OCI-LY1 (cell line): ENCODE results near the gene TSSK3.
A peak's percentile ranks its signal among the peaks of the same experiment; 100 is the strongest.

Source experiments
- H2AFZ ChIP-seq: fragments of 200-600 bp; sonication (generic), shearing (Covaris generic); 2 replicates; pipeline ENCODE4 v1.6.0; 2014; ENCODE audit warnings: antibody characterized with exemption, mild to moderate bottlenecking, low read length
- H3F3A ChIP-seq: fragments of 200-600 bp; sonication (generic), shearing (Covaris generic); 2 replicates; pipeline ENCODE4 v1.6.0; 2014; ENCODE audit warnings: mild to moderate bottlenecking, antibody characterized with exemption, low read length, moderate library complexity; ENCODE audit not compliant: insufficient read depth
- H3K27ac ChIP-seq: fragments of 200-600 bp; sonication (generic); 2 replicates; pipeline ENCODE4 v1.5.1; 2014; ENCODE audit warnings: low read length, mixed run types, mild to moderate bottlenecking, low read depth; ENCODE audit not compliant: poor library complexity, severe bottlenecking
- H3K27me3 ChIP-seq: fragments of 200-600 bp; sonication (generic); 2 replicates; pipeline ENCODE4 v1.6.0; 2014; ENCODE audit warnings: antibody characterized with exemption, mild to moderate bottlenecking, low read length, moderate library complexity; ENCODE audit not compliant: insufficient read depth
- H3K36me3 ChIP-seq: fragments of 200-600 bp; sonication (generic); 2 replicates; pipeline ENCODE4 v1.6.1; 2014; ENCODE audit warnings: mild to moderate bottlenecking, antibody characterized with exemption, low read length, moderate library complexity, mixed read lengths; ENCODE audit not compliant: insufficient read depth
- H3K4me1 ChIP-seq: fragments of 200-600 bp; sonication (generic); 2 replicates; pipeline ENCODE4 v1.5.1; 2014; ENCODE audit warnings: mild to moderate bottlenecking, low read length, moderate library complexity; ENCODE audit not compliant: insufficient read depth, severe bottlenecking
- H3K4me2 ChIP-seq: fragments of 200-600 bp; sonication (generic), shearing (Covaris generic); 2 replicates; pipeline ENCODE4 v1.6.1; 2014; ENCODE audit warnings: low read length
- H3K4me3 ChIP-seq: fragments of 200-600 bp; sonication (generic); 2 replicates; pipeline ENCODE4 v1.5.1; 2014; ENCODE audit warnings: low read length, low read depth, mild to moderate bottlenecking, mixed read lengths; ENCODE audit not compliant: poor library complexity, severe bottlenecking
- H3K79me2 ChIP-seq: fragments of 200-600 bp; shearing (Covaris generic); 2 replicates; pipeline ENCODE4 v1.6.1; 2016; ENCODE audit warnings: mixed run types, low read length, mixed read lengths; ENCODE audit not compliant: insufficient read depth
- H3K9ac ChIP-seq: fragments of 200-600 bp; sonication (generic), shearing (Covaris generic); 2 replicates; pipeline ENCODE4 v1.6.1; 2014; ENCODE audit warnings: mild to moderate bottlenecking, low read length, mixed read lengths
- H3K9me2 ChIP-seq: fragments of 200-600 bp; sonication (generic), shearing (Covaris generic); 2 replicates; pipeline ENCODE4 v1.6.1; 2014; ENCODE audit warnings: low read depth, mild to moderate bottlenecking, low read length, mixed read lengths
- H3K9me3 ChIP-seq: fragments of 200-600 bp; shearing (Covaris generic); 2 replicates; pipeline ENCODE4 v1.6.1; 2014; ENCODE audit warnings: low read length, mixed read lengths
- H4K20me1 ChIP-seq: fragments of 200-600 bp; sonication (generic), shearing (Covaris generic); 2 replicates; pipeline ENCODE4 v1.6.0; 2016; ENCODE audit warnings: mild to moderate bottlenecking, low read length; ENCODE audit not compliant: insufficient read depth
- EZH2 ChIP-seq: fragments of 200-600 bp; sonication (generic), shearing (Covaris generic); IDR thresholded peaks from 2 replicates; pipeline ENCODE4 v1.8.0; 2017; ENCODE audit warnings: borderline replicate concordance, mixed run types, mild to moderate bottlenecking, antibody characterized with exemption, low read length, moderate library complexity, mixed read lengths
- TF ChIP-seq, protein P1 (sequence below): fragments of 200-600 bp; sonication (generic), shearing (Covaris generic); IDR thresholded peaks from 2 replicates; pipeline ENCODE4 v1.5.1; 2017; ENCODE audit warnings: mild to moderate bottlenecking, antibody characterized with exemption, low read length, moderate library complexity, mixed read lengths

The TSSK3 gene

DNA sequence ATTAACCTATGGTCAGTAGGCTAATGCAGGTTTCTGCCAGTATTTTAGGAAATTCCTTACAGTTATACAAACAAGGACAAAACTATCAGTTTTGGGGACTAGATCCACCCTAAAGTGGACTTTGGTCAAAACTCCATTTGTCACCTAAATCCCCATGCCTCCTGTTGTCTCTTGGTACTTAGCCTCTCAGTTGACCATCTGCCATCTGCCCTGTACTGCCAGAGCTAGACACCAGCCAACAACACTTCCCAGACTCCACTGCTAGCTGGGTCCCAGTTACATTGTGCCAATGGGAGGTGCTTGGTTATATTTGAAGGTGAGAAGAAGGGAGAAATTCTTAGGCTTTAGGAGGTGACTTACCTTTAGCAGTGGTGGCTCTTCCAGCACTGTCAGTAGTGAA, 48.9 kb downstream of the TSSK3 start:
- Histone ChIP-seq H3K27ac (no peak overlapping the region), H2AFZ (no peak overlapping the region), H3K9ac (no peak overlapping the region), H3K27me3 (peaks cover 5% of the 10 kb centered on the region; the same call in 1 of the 2 replicates), H3K4me1 (peaks cover 4% of the 10 kb centered on the region), H3K4me2 (no peak overlapping the region), H3K4me3 (no peak overlapping the region), H3F3A (no peaks in the 10 kb centered on the region), H3K9me3 (no peaks in the 10 kb centered on the region; the same call in 1 of the 2 replicates), H3K9me2 (no peaks in the 10 kb centered on the region), H4K20me1 (no peaks in the 10 kb centered on the region), H3K36me3 (no peaks in the 10 kb centered on the region), H3K79me2 (no peaks in the 10 kb centered on the region)
- no peak for TF ChIP-seq EZH2
- TF ChIP-seq, protein P1, sequence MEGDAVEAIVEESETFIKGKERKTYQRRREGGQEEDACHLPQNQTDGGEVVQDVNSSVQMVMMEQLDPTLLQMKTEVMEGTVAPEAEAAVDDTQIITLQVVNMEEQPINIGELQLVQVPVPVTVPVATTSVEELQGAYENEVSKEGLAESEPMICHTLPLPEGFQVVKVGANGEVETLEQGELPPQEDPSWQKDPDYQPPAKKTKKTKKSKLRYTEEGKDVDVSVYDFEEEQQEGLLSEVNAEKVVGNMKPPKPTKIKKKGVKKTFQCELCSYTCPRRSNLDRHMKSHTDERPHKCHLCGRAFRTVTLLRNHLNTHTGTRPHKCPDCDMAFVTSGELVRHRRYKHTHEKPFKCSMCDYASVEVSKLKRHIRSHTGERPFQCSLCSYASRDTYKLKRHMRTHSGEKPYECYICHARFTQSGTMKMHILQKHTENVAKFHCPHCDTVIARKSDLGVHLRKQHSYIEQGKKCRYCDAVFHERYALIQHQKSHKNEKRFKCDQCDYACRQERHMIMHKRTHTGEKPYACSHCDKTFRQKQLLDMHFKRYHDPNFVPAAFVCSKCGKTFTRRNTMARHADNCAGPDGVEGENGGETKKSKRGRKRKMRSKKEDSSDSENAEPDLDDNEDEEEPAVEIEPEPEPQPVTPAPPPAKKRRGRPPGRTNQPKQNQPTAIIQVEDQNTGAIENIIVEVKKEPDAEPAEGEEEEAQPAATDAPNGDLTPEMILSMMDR = no peak

- Histone ChIP-seq H3K27me3 (peaks cover 5% of the 10 kb centered on the region; the same call in 1 of the 2 replicates), H3K9ac (no peak overlapping the region), H3K36me3 (no peaks in the 10 kb centered on the region), H3K4me3 (no peak overlapping the region), H3K9me2 (no peaks in the 10 kb centered on the region), H3K27ac (no peak overlapping the region), H3K79me2 (no peaks in the 10 kb centered on the region), H3F3A (no peaks in the 10 kb centered on the region), H3K4me2 (no peak overlapping the region), H4K20me1 (no peaks in the 10 kb centered on the region), H3K4me1 (peaks cover 4% of the 10 kb centered on the region), H3K9me3 (no peaks in the 10 kb centered on the region; the same call in 1 of the 2 replicates), H2AFZ (no peak overlapping the region)
- TF ChIP-seq, protein P1 = peak; percentile 80
- TF ChIP-seq EZH2 = no peak
These were observed 51.3 kb downstream of the TSSK3 start for GRCh38 chr1:32413507-32414185.
